HCT116 (cell line): ENCODE measurements around the gene TPM2. TPM values are rescaled to one million over a fixed set of nuclear protein-coding genes. Genes with fewer than 3 reads are reported as not detected.

ENCODE experiments used
- ATAC-seq: fragments of 200-7000 bp; cut with Tn5 transposase; 2 replicates; pipeline ENCODE4 v1.9.1; 2020; ENCODE audit warnings: mild to moderate bottlenecking, moderate library complexity
- BruUV-seq: library from RNA; stranded (reverse); fragments of 400-500 nt; replicated peaks from 2 replicates; lab custom pipeline; 2021; lab: Mats Ljungman, UMichigan
- CTCF ChIA-PET: fragments of 300-600 bp; sonication (Branson Sonifier 250); formaldehyde crosslinking; loops from one replicate; lab custom pipeline; 2021; ENCODE audit warnings: antibody characterized with exemption; lab: Charles Lee
- POLR2A ChIA-PET: fragments of 300-600, 350-600 bp; sonication (Branson Sonifier 250); formaldehyde crosslinking; loops from one replicate; lab custom pipeline; 2021; ENCODE audit warnings: antibody characterized with exemption; lab: Charles Lee
- RAD21 ChIA-PET, 2 experiments: fragments of 300-600 bp; sonication (Branson Sonifier 250); formaldehyde crosslinking; loops; one replicate each; lab custom pipeline; 2023; ENCODE audit warnings: low total read pairs in 2 of 2; ENCODE audit not compliant: uncharacterized antibody in 2 of 2, unreplicated experiment in 2 of 2, low non-redundant PET in 1 of 2; lab: Charles Lee
- DNase-seq: peaks from one replicate; pipeline ENCODE4 v3.0.0-alpha.2; 2010; ENCODE audit warnings: low read depth, low spot score
- H2AFZ ChIP-seq: fragments of 200-600 bp; shearing (Covaris generic), sonication (generic); 2 replicates; pipeline ENCODE4 v1.6.1; 2017; ENCODE audit warnings: low read depth, mixed run types, mixed read lengths, antibody characterized with exemption, low read length; ENCODE audit not compliant: poor library complexity, severe bottlenecking
- H3K27ac ChIP-seq: 2 replicates; pipeline ENCODE4 v1.5.1; 2012; ENCODE audit warnings: low read depth, low read length
- H3K27me3 ChIP-seq: fragments of 200-600 bp; sonication (generic); 2 replicates; pipeline ENCODE4 v1.6.1; 2016; ENCODE audit warnings: mixed run types, low read length, mixed read lengths; ENCODE audit not compliant: insufficient read depth
- H3K36me3 ChIP-seq, 2 experiments: fragments of 200-500 bp in 1 of 2; fragments of 200-600 bp in 1 of 2; sonication (Bioruptor generic) in 1 of 2; sonication (generic) in 1 of 2; 2 replicates each; pipeline versions ENCODE4 v1.5.1 to v1.6.1; 2014 to 2016; ENCODE audit warnings: low read length in 2 of 2, inconsistent platforms in 1 of 2, mixed read lengths in 1 of 2, mixed run types in 1 of 2; ENCODE audit not compliant: insufficient read depth in 2 of 2, control insufficient read depth in 1 of 2
- H3K4me1 ChIP-seq, 2 experiments: fragments of 200-600 bp in 1 of 2; sonication (generic) in 1 of 2; 2 replicates each; pipeline versions ENCODE4 v1.5.1 to v1.6.1; 2012 to 2017; ENCODE audit warnings: low read length in 2 of 2, inconsistent platforms in 1 of 2, mild to moderate bottlenecking in 1 of 2, mixed read lengths in 1 of 2, mixed run types in 1 of 2, moderate library complexity in 1 of 2; ENCODE audit not compliant: insufficient read depth in 2 of 2, control insufficient read depth in 1 of 2
- H3K4me2 ChIP-seq: fragments of 200-600 bp; sonication (generic); 2 replicates; pipeline ENCODE4 v1.6.1; 2017; ENCODE audit warnings: mixed run types, low read length, mixed read lengths
- H3K4me3 ChIP-seq, 2 experiments: fragments of 200-600 bp in 1 of 2; sonication (generic) in 1 of 2; replicated peaks in 1 of 2; 2 replicates each; pipeline ENCODE4 v1.5.1; 2011 to 2016; ENCODE audit warnings: low read length in 2 of 2, control low read depth in 1 of 2, low read depth in 1 of 2, mild to moderate bottlenecking in 1 of 2, mixed read lengths in 1 of 2, mixed run types in 1 of 2
- H3K79me2 ChIP-seq: fragments of 200-600 bp; sonication (generic); 2 replicates; pipeline ENCODE4 v1.6.1; 2017; ENCODE audit warnings: mild to moderate bottlenecking, mixed run types, low read length, moderate library complexity, mixed read lengths; ENCODE audit not compliant: insufficient read depth
- H3K9ac ChIP-seq: fragments of 200-600 bp; sonication (generic); 2 replicates; pipeline ENCODE4 v1.6.1; 2016; ENCODE audit warnings: low read length, mixed read lengths
- H3K9me2 ChIP-seq: fragments of 200-600 bp; sonication (generic), shearing (Covaris generic); 2 replicates; pipeline ENCODE4 v1.6.1; 2017; ENCODE audit warnings: mixed run types, mild to moderate bottlenecking, moderate library complexity; ENCODE audit not compliant: insufficient read depth
- H3K9me3 ChIP-seq, 2 experiments: fragments of 200-500 bp in 1 of 2; fragments of 200-600 bp in 1 of 2; sonication (Bioruptor generic) in 1 of 2; sonication (generic) in 1 of 2; 2 replicates each; pipeline ENCODE4 v1.6.1; 2014 to 2017; ENCODE audit warnings: low read length in 2 of 2, mixed read lengths in 2 of 2, inconsistent platforms in 1 of 2, low read depth in 1 of 2, mild to moderate bottlenecking in 1 of 2, mixed run types in 1 of 2, moderate library complexity in 1 of 2; ENCODE audit not compliant: control insufficient read depth in 1 of 2, insufficient read depth in 1 of 2
- H4K20me1 ChIP-seq: fragments of 200-600 bp; sonication (generic), shearing (Covaris generic); 2 replicates; pipeline ENCODE4 v1.6.1; 2017; ENCODE audit warnings: mixed run types, mild to moderate bottlenecking, moderate library complexity; ENCODE audit not compliant: insufficient read depth
- CEBPB ChIP-seq: IDR thresholded peaks from 2 replicates; pipeline ENCODE4 v1.6.1; 2012; ENCODE audit warnings: low read depth
- EGR1 ChIP-seq: IDR thresholded peaks from 2 replicates; pipeline ENCODE4 v1.6.1; 2012; ENCODE audit warnings: low read depth
- EZH2 ChIP-seq: fragments of 200-600 bp; sonication (generic); IDR thresholded peaks from 2 replicates; pipeline ENCODE4 v1.6.1; 2017; ENCODE audit warnings: antibody characterized with exemption, mixed run types
- EZH2phosphoT487 ChIP-seq: fragments of 200-600 bp; IDR thresholded peaks from 2 replicates; pipeline ENCODE4 v1.6.1; 2018; ENCODE audit warnings: antibody characterized with exemption, borderline replicate concordance
- JUND ChIP-seq: IDR thresholded peaks from 2 replicates; pipeline ENCODE4 v1.6.1; 2012
- POLR2A ChIP-seq: IDR thresholded peaks from 2 replicates; pipeline ENCODE4 v1.7.0; 2011; ENCODE audit warnings: borderline replicate concordance; ENCODE audit not compliant: insufficient read depth, insufficient read length; ENCODE audit errors: extremely low read depth
- POLR2AphosphoS5 ChIP-seq: IDR thresholded peaks from 2 replicates; pipeline ENCODE4 v1.6.1; 2011; ENCODE audit warnings: mild to moderate bottlenecking, low read depth, low read length, moderate library complexity
- RAD21 ChIP-seq: IDR thresholded peaks from 2 replicates; pipeline ENCODE4 v1.6.1; 2012; ENCODE audit warnings: low read depth, mild to moderate bottlenecking
- SIN3A ChIP-seq: IDR thresholded peaks from 2 replicates; pipeline ENCODE4 v1.6.1; 2012; ENCODE audit warnings: low read depth
- SP1 ChIP-seq: IDR thresholded peaks from 2 replicates; pipeline ENCODE4 v1.6.1; 2012; ENCODE audit warnings: low read depth
- ZFX ChIP-seq: fragments of 450-650 bp; IDR thresholded peaks from 2 replicates; pipeline ENCODE4 v1.6.1; 2017
- ZNF274 ChIP-seq: fragments of 200-500 bp; sonication (Bioruptor generic); IDR thresholded peaks from 2 replicates; pipeline ENCODE4 v1.6.1; 2014; ENCODE audit warnings: mild to moderate bottlenecking, low read depth, low read length, inconsistent platforms
- intact Hi-C: fragments of 100-400 bp; cut with micrococcal nuclease; formaldehyde crosslinking; loops from 2 replicates; pipeline ENCODE4 v1.10.0; 2022
- total RNA-seq: library from RNA; stranded (reverse); gene quantifications from one replicate; pipeline ENCODE4 v1.2.1, GENCODE V29; 2021; ENCODE audit not compliant: unreplicated experiment
- TF ChIP-seq, protein P1 (sequence below): IDR thresholded peaks from 2 replicates; pipeline ENCODE4 v1.6.1; 2012
- TF ChIP-seq, protein P2 (sequence below): IDR thresholded peaks from 2 replicates; pipeline ENCODE4 v1.6.1; 2012

TPM2 gene
- total RNA-seq, 1 experiment from 2014 or later = 278 TPM

GRCh38 chr9:35653611-35654010, 36.1 kb downstream of the TPM2 start:
- Histone ChIP-seq H3K9ac (no peak overlapping the region), H3K4me3 (no peak overlapping the region), H3K4me2 (no peak overlapping the region), H4K20me1 (no peaks in the 10 kb centered on the region), H3K4me1 (peaks cover 5 to 21% of the 10 kb centered on the region in 2 experiments; a peak in 3 of 4 replicates), H3K27ac (no peak overlapping the region), H2AFZ (no peak overlapping the region), H3K79me2 (no peaks in the 10 kb centered on the region), H3K36me3 (no peaks in the 10 kb centered on the region), H3K27me3 (no peaks in the 10 kb centered on the region), H3K9me3 (no peaks in the 10 kb centered on the region), H3K9me2 (no peaks in the 10 kb centered on the region)
- ChIA-PET POLR2A (no interaction called here), CTCF (no interaction called here), RAD21 (interaction anchor here in 1 of 2 experiments (0.7 kb wide), 1 partner anchor 115 kb away, joined by 3 read pairs; no protein-coding TSS in a partner anchor)
- no TSS peak for BruUV-seq
- no peak for DNase-seq
- intact Hi-C loops = loop anchor here (10.0 kb wide), 1 partner anchor 539 kb away; the partner anchor contains the start of gene ATOSB
- no peak for ATAC-seq
- TF ChIP-seq JUND (no peak), EZH2phosphoT487 (no peak), ZNF274 (no peak), POLR2AphosphoS5 (no peak), EZH2 (no peak), EGR1 (no peak), RAD21 (no peak), CEBPB (no peak), ZFX (no peak), POLR2A (no peak), SP1 (no peak), SIN3A (no peak)
- TF ChIP-seq, protein P1, sequence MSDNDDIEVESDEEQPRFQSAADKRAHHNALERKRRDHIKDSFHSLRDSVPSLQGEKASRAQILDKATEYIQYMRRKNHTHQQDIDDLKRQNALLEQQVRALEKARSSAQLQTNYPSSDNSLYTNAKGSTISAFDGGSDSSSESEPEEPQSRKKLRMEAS = no peak
- TF ChIP-seq, protein P2, sequence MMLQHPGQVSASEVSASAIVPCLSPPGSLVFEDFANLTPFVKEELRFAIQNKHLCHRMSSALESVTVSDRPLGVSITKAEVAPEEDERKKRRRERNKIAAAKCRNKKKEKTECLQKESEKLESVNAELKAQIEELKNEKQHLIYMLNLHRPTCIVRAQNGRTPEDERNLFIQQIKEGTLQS = no peak
